Fibroblast of the aortic adventitia (primary cell): Measurements from ENCODE around the gene MDM4. TPM values are rescaled to one million over a fixed set of nuclear protein-coding genes. Genes with fewer than 3 reads are reported as not detected.
"Not testable (repeated sequence)": the region's sequence is repeated elsewhere in the genome, so short reads cannot be mapped to it uniquely, and the experiment has no call there.

Experiments
- DNase-seq: peaks from one replicate; pipeline ENCODE4 v3.0.0-alpha.2; 2010; ENCODE audit warnings: low read depth
- H3K4me3 ChIP-seq: 2 replicates; pipeline ENCODE4 v1.5.1; 2011; ENCODE audit warnings: low read depth, mild to moderate bottlenecking, control low read depth, low read length, moderate library complexity
- total RNA-seq: library from RNA; depleted of rRNA; stranded (reverse); fragments of >200 nt; gene quantifications from 2 replicates; pipeline ENCODE4 v1.2.3, GENCODE V29; 2012; ENCODE audit warnings: low replicate concordance
- TF ChIP-seq, protein P1 (sequence below): IDR thresholded peaks from 2 replicates; pipeline ENCODE4 v1.5.1; 2011; ENCODE audit warnings: mild to moderate bottlenecking, low read length, control low read depth, inconsistent platforms; ENCODE audit not compliant: insufficient read depth

The MDM4 gene
- total RNA-seq, 1 donor: 55.1 TPM

DNA sequence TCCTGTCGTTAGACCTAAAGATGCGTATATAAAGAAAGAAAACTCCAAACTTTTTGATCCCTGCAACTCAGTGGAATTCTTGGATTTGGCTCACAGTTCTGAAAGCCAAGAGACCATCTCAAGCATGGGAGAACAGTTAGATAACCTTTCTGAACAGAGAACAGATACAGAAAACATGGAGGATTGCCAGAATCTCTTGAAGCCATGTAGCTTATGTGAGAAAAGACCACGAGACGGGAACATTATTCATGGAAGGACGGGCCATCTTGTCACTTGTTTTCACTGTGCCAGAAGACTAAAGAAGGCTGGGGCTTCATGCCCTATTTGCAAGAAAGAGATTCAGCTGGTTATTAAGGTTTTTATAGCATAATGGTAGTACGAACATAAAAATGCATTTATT is 33.1 kb downstream of the MDM4 start:
- TF ChIP-seq, protein P1, sequence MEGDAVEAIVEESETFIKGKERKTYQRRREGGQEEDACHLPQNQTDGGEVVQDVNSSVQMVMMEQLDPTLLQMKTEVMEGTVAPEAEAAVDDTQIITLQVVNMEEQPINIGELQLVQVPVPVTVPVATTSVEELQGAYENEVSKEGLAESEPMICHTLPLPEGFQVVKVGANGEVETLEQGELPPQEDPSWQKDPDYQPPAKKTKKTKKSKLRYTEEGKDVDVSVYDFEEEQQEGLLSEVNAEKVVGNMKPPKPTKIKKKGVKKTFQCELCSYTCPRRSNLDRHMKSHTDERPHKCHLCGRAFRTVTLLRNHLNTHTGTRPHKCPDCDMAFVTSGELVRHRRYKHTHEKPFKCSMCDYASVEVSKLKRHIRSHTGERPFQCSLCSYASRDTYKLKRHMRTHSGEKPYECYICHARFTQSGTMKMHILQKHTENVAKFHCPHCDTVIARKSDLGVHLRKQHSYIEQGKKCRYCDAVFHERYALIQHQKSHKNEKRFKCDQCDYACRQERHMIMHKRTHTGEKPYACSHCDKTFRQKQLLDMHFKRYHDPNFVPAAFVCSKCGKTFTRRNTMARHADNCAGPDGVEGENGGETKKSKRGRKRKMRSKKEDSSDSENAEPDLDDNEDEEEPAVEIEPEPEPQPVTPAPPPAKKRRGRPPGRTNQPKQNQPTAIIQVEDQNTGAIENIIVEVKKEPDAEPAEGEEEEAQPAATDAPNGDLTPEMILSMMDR: no peak
- no peak overlapping the region for H3K4me3 ChIP-seq
- DNase-seq: no peak

DNA sequence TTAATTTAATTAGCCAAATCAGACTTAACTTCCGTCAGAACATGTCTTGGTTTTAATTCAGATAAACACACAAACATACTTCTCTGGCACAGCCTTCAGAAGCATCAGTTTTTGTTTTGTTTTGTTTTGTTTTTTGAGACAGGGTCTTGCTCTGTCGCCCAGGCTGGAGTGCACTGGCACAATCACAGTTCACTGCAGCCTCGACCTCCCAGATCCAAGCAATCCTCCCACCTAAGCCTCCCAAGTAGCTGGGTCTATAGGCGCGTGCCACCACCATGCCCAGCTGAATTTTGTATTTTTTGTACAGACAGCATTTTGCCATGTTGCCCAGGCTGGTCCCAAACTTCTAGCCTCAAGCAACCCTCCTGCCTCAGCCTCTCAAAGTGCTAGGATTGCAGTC is 34.7 kb downstream of the MDM4 start:
- DNase-seq: no peak
- H3K4me3 ChIP-seq: no peak overlapping the region
- TF ChIP-seq, protein P1: no peak

DNA sequence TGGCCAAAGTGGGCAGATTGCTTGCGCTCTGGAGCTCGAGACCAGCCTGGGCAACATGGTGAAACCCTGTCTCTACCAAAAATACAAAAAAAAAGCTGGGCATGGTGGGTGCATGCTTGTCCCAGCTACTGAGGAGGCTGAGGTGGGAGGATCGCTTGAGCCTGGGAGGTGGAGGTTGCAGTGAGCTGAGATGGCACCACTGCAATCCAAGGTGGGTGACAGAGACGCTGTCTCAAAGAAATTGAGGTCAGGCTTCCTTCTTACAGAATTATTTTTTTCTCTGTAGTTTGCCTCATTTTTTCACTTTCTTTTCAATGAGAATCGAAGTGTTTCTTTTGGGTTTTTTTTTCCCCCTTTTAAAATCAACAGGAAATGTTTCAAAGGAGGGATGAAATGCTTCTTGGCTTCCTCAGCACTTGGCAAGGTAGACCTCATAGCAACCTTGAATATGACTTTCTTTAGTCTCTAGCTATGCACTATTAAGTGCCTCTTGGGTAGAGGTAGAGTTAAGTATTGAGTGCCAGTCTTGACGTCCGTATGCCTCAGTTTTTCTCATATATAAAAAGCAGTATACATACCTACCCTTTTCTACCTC is 40.3 kb downstream of the MDM4 start:
- no peak for DNase-seq
- TF ChIP-seq, protein P1: no peak
- no peak overlapping the region for H3K4me3 ChIP-seq

DNA sequence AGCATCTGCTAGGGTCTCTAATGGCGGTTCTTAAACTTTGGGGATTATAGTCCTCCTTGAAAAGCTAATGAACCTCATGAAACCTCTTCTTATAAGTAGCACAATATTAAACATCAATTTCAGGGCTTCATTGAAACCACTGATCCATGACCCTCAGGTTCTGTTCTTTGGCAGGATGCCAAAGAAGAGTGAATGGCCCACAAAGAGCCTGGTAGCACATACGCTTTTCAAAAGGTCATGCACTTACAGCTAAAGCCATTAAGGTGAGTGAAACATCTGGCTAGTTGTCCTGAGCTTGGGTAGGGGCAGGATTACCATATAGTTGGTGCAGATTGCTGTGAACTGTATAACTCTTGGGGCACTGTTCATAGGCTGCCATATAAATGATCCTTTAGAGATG is 42.3 kb downstream of the MDM4 start:
- no peak overlapping the region for H3K4me3 ChIP-seq
- DNase-seq: no peak
- TF ChIP-seq, protein P1: no peak

DNA sequence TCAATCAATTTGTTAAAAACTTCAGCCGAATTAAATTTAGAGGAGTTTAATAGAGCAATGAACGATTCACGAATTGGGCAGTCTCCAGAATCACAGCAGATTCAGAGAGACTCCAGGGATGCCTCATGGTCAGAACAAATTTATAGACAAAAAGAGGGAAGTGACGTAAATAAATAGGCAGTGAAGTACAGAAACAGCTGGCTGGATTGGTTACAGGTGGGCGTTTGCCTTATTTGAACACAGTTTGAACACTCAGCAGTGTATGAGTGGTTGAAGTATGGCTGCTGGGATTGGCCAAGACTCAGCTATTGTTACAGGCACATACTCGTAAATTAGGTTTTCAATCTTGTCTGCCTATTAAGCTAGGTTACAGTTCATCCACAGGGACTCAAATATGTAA is 43.8 kb downstream of the MDM4 start:
- not testable (repeated sequence) for DNase-seq

DNA sequence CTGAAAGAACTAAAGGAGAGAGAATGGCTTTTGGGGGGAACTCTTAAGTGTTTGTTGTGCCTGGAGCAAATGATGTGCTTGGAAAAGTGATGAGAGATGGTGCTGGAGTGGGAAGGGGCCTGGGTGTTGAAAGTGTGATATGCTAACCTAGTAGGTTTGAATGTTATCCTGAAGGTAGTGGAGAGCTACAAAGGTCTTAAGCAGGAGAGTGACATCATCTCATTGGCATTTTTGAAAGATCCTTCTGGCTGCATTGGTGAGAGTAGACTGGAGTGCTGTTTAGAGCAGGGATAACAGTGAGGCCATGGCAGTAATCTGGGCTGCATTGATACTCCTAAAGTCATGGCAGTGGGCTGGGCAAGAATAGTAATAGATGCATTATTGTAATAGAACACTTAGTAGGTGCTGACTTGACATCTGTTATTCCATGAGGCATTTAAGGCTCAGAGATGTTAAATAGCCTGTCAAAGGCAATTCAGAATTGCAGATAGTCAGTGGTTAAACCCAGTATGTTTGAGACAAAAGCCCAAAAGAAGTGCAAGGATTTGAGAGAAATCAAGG is 44.5 kb downstream of the MDM4 start:
- TF ChIP-seq, protein P1: no peak
- H3K4me3 ChIP-seq: no peak overlapping the region
- peak; percentile 37 for DNase-seq

More for the DNA sequence above, 43.8 kb downstream of the MDM4 start:
- H3K4me3 ChIP-seq: not testable (repeated sequence)

DNA sequence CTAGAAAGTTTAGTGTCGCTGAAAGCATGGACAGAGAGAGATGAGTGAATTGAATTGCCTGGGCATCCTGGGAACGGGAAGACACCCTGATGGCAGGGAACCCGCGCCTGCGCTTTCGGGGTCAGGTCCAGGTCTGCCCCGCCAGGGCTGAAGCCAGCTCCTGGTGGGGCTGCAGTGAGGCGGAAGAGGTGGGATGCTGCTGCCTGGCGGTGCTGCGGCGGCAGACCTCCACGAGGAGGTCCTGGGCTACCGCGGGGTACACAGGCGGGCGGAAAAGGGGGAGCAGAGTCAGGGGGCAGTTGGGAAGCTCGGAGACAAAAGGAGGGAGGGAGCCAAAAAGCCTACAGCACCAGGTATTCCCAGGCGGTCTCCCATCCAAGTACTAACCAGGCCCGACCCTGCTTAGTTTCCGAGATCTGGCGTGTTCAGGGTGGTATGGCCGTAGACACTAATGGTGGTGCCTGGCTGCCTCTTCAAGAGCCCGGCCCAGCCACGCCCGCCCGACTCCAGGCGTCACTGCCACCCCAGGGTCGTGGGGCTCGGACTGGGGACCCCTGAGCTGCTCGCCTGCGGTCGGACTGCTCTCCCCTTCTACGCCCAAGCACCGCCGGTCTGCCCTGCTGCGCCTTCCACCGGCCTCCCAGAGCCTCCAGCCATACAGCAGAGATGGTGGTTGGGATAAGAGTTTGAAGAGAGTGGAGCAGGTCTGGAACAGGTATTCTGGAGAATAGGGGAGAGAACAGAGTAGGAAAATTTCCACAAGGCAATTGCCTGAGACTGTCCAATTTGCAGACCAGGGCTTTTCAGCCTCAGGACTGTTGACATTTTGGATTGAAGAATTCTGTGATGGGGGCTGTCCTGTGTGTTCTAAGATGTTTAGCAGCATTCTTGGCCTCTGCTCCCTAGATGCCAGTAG is 46.1 kb downstream of the MDM4 start:
- TF ChIP-seq, protein P1: no peak
- no peak for DNase-seq
- H3K4me3 ChIP-seq: no peak overlapping the region
